Measurements from ENCODE around the gene WDR1. TPM values are rescaled to one million over a fixed set of nuclear protein-coding genes. Genes with fewer than 3 reads are reported as not detected.

WDR1 gene
- polyA plus RNA-seq, 1 of the 3 experiments (the other 2 are of a cell fraction), result 310 TPM

- TF ChIP-seq REST (IDR thresholded peaks at IDR 0.05; ENCODE audit: low read depth, low read length) (no peak), NRF1 (IDR thresholded peaks at IDR 0.05; ENCODE audit: low read depth, low read length) (no peak), USF2 (IDR thresholded peaks at IDR 0.05; ENCODE audit: borderline replicate concordance, low read depth, low read length) (no peak)
Observed at GRCh38 chr4:10046471-10046870, 70.1 kb downstream of the WDR1 start (continued).

- H3K4me1 ChIP-seq (ENCODE audit: control insufficient read depth in 1 of 2, insufficient read depth in 2 of 2, low read depth in 1 of 2, low read length in 1 of 2), result no peaks in the 10 kb centered on the region; a peak in 1 of 4 replicates
- H3K79me2 ChIP-seq (ENCODE audit: insufficient read depth), result no peaks in the 10 kb centered on the region
- no peaks in the 10 kb centered on the region for H3F3A ChIP-seq (replicated peaks; ENCODE audit: insufficient read depth)
- no peaks in the 10 kb centered on the region for H4K20me1 ChIP-seq (ENCODE audit: insufficient read depth)
- 60% methylated on average over 1 of the region's 1 CpG for WGBS (ENCODE audit: low lambda C conversion rate)
- no peaks in the 10 kb centered on the region for H3K9me2 ChIP-seq
- CTCF ChIA-PET, result no interaction called here
- no peak for DNase-seq
- H3K4me3 ChIP-seq (ENCODE audit: low read depth in 2 of 2, low read length in 1 of 2), result no peak overlapping the region
- no peak overlapping the region for H3K27ac ChIP-seq (ENCODE audit: low read depth in 2 of 2, low read length in 1 of 2)
- H2AFZ ChIP-seq (ENCODE audit: low read depth), result no peak overlapping the region
- H3K36me3 ChIP-seq (replicated peaks in 1 of 2; ENCODE audit: control insufficient read depth in 1 of 2, insufficient read depth in 2 of 2, low read length in 1 of 2), result no peaks in the 10 kb centered on the region
- H3K9me3 ChIP-seq, result peaks cover 4% of the 10 kb centered on the region; the same call in 1 of the 2 replicates
- H3K4me2 ChIP-seq, result no peak overlapping the region
- TF ChIP-seq GATA2 (CRISPR knock-in tag; IDR thresholded peaks at IDR 0.05), result no peak
- TF ChIP-seq USF2 (IDR thresholded peaks at IDR 0.05; ENCODE audit: borderline replicate concordance, low read depth, low read length), result no peak
- TF ChIP-seq POLR2AphosphoS5 (IDR thresholded peaks at IDR 0.05; ENCODE audit: low read depth, low read length), result no peak
- TF ChIP-seq, protein P1, sequence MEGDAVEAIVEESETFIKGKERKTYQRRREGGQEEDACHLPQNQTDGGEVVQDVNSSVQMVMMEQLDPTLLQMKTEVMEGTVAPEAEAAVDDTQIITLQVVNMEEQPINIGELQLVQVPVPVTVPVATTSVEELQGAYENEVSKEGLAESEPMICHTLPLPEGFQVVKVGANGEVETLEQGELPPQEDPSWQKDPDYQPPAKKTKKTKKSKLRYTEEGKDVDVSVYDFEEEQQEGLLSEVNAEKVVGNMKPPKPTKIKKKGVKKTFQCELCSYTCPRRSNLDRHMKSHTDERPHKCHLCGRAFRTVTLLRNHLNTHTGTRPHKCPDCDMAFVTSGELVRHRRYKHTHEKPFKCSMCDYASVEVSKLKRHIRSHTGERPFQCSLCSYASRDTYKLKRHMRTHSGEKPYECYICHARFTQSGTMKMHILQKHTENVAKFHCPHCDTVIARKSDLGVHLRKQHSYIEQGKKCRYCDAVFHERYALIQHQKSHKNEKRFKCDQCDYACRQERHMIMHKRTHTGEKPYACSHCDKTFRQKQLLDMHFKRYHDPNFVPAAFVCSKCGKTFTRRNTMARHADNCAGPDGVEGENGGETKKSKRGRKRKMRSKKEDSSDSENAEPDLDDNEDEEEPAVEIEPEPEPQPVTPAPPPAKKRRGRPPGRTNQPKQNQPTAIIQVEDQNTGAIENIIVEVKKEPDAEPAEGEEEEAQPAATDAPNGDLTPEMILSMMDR (IDR thresholded peaks at IDR 0.05), result no peak
- TF ChIP-seq, protein P2, sequence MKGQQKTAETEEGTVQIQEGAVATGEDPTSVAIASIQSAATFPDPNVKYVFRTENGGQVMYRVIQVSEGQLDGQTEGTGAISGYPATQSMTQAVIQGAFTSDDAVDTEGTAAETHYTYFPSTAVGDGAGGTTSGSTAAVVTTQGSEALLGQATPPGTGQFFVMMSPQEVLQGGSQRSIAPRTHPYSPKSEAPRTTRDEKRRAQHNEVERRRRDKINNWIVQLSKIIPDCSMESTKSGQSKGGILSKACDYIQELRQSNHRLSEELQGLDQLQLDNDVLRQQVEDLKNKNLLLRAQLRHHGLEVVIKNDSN (IDR thresholded peaks at IDR 0.05; ENCODE audit: borderline replicate concordance, low read depth), result no peak
- TF ChIP-seq MXI1 (IDR thresholded peaks at IDR 0.05; ENCODE audit: low read depth, low read length), result no peak
- TF ChIP-seq JUND (IDR thresholded peaks at IDR 0.05), result no peak
- no peak for TF ChIP-seq NFIC (IDR thresholded peaks at IDR 0.05; ENCODE audit: borderline replicate concordance)
- TF ChIP-seq ELF1 (IDR thresholded peaks at IDR 0.05), result no peak
- no peak for TF ChIP-seq RXRA (IDR thresholded peaks at IDR 0.05; ENCODE audit: borderline replicate concordance, low read depth)
- no peak for TF ChIP-seq TEAD4 (IDR thresholded peaks at IDR 0.05; ENCODE audit: borderline replicate concordance, insufficient read depth)
- no peak for TF ChIP-seq SMC3 (IDR thresholded peaks at IDR 0.05; ENCODE audit: low read depth, low read length)
- TF ChIP-seq IRF3 (IDR thresholded peaks at IDR 0.05; ENCODE audit: low read depth, low read length), result no peak
- no peak for TF ChIP-seq TAF1 (IDR thresholded peaks at IDR 0.05; ENCODE audit: borderline replicate concordance, low read depth, low read length)
- no peak for TF ChIP-seq GABPA (IDR thresholded peaks at IDR 0.05; ENCODE audit: low read depth)
- TF ChIP-seq NRF1 (IDR thresholded peaks at IDR 0.05; ENCODE audit: low read depth, low read length), result no peak
- no peak for TF ChIP-seq PBX3 (IDR thresholded peaks at IDR 0.05)
- no peak overlapping the region for H3K9ac ChIP-seq
- POLR2A ChIA-PET, result no interaction called here
- no peaks in the 10 kb centered on the region for H3K27me3 ChIP-seq (ENCODE audit: insufficient read depth)
Observed at GRCh38 chr4:10045481-10045880, 71.1 kb downstream of the WDR1 start.

Measured in SK-N-SH (cell line).